Right lobe of liver (tissue), 4 donors: ENCODE results near the gene CYP4B1.

Source experiments
- POLR2A ChIP-seq: fragments of 450-650 bp; IDR thresholded peaks from one replicate; pipeline ENCODE4 v1.6.1; 2017; ENCODE audit warnings: antibody characterized with exemption, mild to moderate bottlenecking
- TF ChIP-seq, protein P1 (sequence below), 4 donors: fragments of 200-600 bp in 3 of 4; fragments of 450-650 bp in 1 of 4; IDR thresholded peaks; one replicate each; pipeline versions ENCODE4 v1.5.1 to v1.8.0; 2016 to 2022; ENCODE audit warnings: antibody characterized with exemption in 4 of 4, mild to moderate bottlenecking in 2 of 4
- donor health status: DM: no; HTN: no; CAD: no.
- donor health status: DM: no; HTN: no; CAD: no.
- donor health status: DM: no; HTN: yes; CAD: no.

DNA sequence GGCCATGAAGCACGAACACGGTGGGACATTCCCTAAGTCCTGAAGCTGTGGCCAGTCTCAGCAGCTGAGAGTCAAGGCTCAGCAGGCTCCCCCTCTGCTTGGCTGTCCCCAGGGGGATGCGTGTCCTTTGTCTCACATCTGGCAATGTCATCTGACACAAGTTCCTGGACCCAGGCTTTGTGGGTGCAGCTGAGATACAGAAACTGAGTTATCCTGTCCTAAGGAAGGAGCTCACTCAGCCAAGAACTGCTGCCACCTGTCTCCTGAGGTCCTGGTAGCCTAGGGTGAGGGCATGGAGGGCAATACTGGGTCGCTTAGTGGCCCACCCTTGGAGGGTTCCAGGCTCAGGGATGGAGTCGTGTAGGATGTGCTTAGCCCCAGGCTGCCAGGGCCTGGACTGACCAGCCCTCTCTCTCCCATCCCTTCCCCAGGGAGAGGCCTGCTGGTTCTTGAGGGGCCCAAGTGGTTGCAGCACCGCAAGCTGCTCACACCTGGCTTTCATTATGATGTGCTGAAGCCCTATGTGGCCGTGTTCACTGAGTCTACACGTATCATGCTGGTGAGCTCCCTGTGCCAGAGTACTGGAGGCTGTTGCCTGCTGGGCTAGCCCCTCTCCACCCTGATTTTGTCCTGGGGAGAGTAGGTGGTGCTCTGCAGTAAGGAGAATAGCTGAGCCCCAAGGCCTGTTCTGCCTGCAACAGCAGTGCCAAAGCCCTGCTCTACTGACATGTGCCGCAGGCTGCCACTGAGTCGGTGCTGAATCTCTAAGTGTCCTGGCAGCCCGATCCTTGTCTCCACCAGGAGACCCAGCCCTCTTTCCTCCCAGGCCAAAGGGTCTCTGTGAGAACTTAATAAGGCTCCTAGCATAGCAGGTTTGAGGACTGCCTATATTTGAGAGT is 13.5 kb downstream of the CYP4B1 start:
- TF ChIP-seq, protein P1, sequence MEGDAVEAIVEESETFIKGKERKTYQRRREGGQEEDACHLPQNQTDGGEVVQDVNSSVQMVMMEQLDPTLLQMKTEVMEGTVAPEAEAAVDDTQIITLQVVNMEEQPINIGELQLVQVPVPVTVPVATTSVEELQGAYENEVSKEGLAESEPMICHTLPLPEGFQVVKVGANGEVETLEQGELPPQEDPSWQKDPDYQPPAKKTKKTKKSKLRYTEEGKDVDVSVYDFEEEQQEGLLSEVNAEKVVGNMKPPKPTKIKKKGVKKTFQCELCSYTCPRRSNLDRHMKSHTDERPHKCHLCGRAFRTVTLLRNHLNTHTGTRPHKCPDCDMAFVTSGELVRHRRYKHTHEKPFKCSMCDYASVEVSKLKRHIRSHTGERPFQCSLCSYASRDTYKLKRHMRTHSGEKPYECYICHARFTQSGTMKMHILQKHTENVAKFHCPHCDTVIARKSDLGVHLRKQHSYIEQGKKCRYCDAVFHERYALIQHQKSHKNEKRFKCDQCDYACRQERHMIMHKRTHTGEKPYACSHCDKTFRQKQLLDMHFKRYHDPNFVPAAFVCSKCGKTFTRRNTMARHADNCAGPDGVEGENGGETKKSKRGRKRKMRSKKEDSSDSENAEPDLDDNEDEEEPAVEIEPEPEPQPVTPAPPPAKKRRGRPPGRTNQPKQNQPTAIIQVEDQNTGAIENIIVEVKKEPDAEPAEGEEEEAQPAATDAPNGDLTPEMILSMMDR (IDR thresholded peaks at IDR 0.05): no peak
- TF ChIP-seq POLR2A: no peak
